ENCODE results near the gene TOE1.

TOE1 gene

DNA sequence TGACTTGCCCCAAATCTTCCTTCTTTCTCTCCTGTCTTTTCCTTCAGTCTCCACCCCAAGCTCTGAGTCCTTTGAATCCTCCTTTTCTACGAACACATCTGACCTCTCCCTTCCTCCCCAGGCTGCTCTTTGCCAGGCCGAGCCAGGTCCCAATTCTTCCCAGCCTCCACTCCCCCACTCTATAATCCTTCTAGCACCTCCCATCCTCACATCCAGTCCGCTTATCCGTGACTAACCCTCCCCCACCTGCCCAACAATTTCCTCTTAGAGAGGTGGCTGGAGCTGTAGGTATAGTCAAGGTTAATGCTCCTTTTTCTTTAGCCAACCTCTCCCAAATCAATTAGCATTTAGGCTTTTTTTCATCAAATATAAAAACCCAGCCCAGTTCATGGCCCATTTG is 22.8 kb upstream of the TOE1 start (continued):
- TF ChIP-seq, protein P1, sequence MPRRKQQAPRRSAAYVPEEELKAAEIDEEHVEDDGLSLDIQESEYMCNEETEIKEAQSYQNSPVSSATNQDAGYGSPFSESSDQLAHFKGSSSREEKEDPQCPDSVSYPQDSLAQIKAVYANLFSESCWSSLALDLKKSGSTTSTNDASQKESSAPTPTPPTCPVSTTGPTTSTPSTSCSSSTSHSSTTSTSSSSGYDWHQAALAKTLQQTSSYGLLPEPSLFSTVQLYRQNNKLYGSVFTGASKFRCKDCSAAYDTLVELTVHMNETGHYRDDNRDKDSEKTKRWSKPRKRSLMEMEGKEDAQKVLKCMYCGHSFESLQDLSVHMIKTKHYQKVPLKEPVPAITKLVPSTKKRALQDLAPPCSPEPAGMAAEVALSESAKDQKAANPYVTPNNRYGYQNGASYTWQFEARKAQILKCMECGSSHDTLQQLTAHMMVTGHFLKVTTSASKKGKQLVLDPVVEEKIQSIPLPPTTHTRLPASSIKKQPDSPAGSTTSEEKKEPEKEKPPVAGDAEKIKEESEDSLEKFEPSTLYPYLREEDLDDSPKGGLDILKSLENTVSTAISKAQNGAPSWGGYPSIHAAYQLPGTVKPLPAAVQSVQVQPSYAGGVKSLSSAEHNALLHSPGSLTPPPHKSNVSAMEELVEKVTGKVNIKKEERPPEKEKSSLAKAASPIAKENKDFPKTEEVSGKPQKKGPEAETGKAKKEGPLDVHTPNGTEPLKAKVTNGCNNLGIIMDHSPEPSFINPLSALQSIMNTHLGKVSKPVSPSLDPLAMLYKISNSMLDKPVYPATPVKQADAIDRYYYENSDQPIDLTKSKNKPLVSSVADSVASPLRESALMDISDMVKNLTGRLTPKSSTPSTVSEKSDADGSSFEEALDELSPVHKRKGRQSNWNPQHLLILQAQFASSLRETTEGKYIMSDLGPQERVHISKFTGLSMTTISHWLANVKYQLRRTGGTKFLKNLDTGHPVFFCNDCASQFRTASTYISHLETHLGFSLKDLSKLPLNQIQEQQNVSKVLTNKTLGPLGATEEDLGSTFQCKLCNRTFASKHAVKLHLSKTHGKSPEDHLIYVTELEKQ (tag by site-specific recombination; IDR thresholded peaks at IDR 0.05; ENCODE audit: borderline replicate concordance) = no peak
- no peak for TF ChIP-seq PRDM2 (tag by site-specific recombination; IDR thresholded peaks at IDR 0.05; ENCODE audit: borderline replicate concordance)

- POLR2A ChIA-PET = interaction anchor here (0.6 to 1.4 kb wide), 3 partner anchors 20 to 202 kb away, joined by 3 to 6 read pairs (median 4); partner anchors contain the start of genes MUTYH, PRDX1 and TOE1
- no peak overlapping the region for H3K27ac ChIP-seq (ENCODE audit: extremely low read depth, low read depth, low read length)
- H3K9me3 ChIP-seq (ENCODE audit: control insufficient read depth, insufficient read depth, low read depth, low read length) = no peaks in the 10 kb centered on the region
- CTCF ChIA-PET = interaction anchor here (0.7 kb wide), 1 partner anchor 173 kb away, joined by 3 read pairs; no protein-coding TSS in a partner anchor
- no peak overlapping the region for H3K4me3 ChIP-seq (ENCODE audit: low read depth, low read length)
- H3K4me1 ChIP-seq (ENCODE audit: control insufficient read depth, insufficient read depth, low read length) = no peaks in the 10 kb centered on the region
- TF ChIP-seq, protein P2, sequence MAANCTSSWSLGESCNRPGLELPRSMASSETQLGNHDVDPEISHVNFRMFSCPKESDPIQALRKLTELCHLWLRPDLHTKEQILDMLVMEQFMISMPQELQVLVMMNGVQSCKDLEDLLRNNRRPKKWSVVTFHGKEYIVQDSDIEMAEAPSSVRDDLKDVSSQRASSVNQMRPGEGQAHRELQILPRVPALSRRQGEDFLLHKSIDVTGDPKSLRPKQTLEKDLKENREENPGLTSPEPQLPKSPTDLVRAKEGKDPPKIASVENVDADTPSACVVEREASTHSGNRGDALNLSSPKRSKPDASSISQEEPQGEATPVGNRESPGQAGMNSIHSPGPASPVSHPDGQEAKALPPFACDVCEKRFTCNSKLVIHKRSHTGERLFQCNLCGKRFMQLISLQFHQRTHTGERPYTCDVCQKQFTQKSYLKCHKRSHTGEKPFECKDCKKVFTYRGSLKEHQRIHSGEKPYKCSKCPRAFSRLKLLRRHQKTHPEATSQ (tag by site-specific recombination; IDR thresholded peaks at IDR 0.05) = no peak
- TF ChIP-seq ZNF266 (tag by site-specific recombination; IDR thresholded peaks at IDR 0.05; ENCODE audit: low read depth) (no peak), EGR2 (tag by site-specific recombination; IDR thresholded peaks at IDR 0.05; ENCODE audit: low read depth) (peak; percentile 15; the same call in 1 of the 2 replicates), ZBTB21 (tag by site-specific recombination; IDR thresholded peaks at IDR 0.05) (no peak), SP7 (tag by site-specific recombination; IDR thresholded peaks at IDR 0.05) (no peak), REPIN1 (tag by site-specific recombination; IDR thresholded peaks at IDR 0.05; ENCODE audit: low read depth) (no peak)
- no peaks in the 10 kb centered on the region for H3K36me3 ChIP-seq (ENCODE audit: control insufficient read depth in 2 of 2, insufficient read depth in 1 of 2, low read length in 2 of 2)
These were observed 20.2 kb upstream of the TOE1 start for GRCh38 chr1:45319761-45320160.

GRCh38 chr1:45321444-45321843 is 18.5 kb upstream of the TOE1 start:
- no peak for TF ChIP-seq ZNF394 (tag by site-specific recombination; IDR thresholded peaks at IDR 0.05; ENCODE audit: borderline replicate concordance)
- TF ChIP-seq, protein P3, sequence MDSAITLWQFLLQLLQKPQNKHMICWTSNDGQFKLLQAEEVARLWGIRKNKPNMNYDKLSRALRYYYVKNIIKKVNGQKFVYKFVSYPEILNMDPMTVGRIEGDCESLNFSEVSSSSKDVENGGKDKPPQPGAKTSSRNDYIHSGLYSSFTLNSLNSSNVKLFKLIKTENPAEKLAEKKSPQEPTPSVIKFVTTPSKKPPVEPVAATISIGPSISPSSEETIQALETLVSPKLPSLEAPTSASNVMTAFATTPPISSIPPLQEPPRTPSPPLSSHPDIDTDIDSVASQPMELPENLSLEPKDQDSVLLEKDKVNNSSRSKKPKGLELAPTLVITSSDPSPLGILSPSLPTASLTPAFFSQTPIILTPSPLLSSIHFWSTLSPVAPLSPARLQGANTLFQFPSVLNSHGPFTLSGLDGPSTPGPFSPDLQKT (IDR thresholded peaks at IDR 0.05; ENCODE audit: borderline replicate concordance, low read depth, low read length) = no peak
- TF ChIP-seq GLIS1 (tag by site-specific recombination; IDR thresholded peaks at IDR 0.05) = peak; percentile 58; the same call in 1 of the 2 replicates
- TF ChIP-seq KLF1 (tag by site-specific recombination; IDR thresholded peaks at IDR 0.05) = no peak

More at GRCh38 chr1:45321444-45321843, 18.5 kb upstream of the TOE1 start:
- Histone ChIP-seq H3K4me1 (ENCODE audit: control insufficient read depth, insufficient read depth, low read length) (no peaks in the 10 kb centered on the region), H3K36me3 (ENCODE audit: control insufficient read depth in 2 of 2, insufficient read depth in 1 of 2, low read length in 2 of 2) (no peaks in the 10 kb centered on the region), H3K9me3 (ENCODE audit: control insufficient read depth, insufficient read depth, low read depth, low read length) (no peaks in the 10 kb centered on the region), H3K27ac (ENCODE audit: extremely low read depth, low read depth, low read length) (no peak overlapping the region), H3K4me3 (ENCODE audit: low read depth, low read length) (no peak overlapping the region)
- CTCF ChIA-PET = no interaction called here
- POLR2A ChIA-PET = interaction anchor here (1.0 kb wide), 1 partner anchor 18 kb away, joined by 11 read pairs; no protein-coding TSS in a partner anchor

All from HEK293 (cell line).